NCI-H748 treated with DMSO at 0.1 percent for 48 hours (cell line): ENCODE data around the gene FAM210A.
A peak's percentile ranks its signal among the peaks of the same experiment; 100 is the strongest.

ENCODE experiments used
- DNase-seq: peaks from one replicate; lab custom pipeline; 2025; lab: John Stamatoyannopoulos, UW

The FAM210A gene

GRCh38 chr18:13646633-13647032, 79.7 kb downstream of the FAM210A start:
- no peak for DNase-seq

DNA sequence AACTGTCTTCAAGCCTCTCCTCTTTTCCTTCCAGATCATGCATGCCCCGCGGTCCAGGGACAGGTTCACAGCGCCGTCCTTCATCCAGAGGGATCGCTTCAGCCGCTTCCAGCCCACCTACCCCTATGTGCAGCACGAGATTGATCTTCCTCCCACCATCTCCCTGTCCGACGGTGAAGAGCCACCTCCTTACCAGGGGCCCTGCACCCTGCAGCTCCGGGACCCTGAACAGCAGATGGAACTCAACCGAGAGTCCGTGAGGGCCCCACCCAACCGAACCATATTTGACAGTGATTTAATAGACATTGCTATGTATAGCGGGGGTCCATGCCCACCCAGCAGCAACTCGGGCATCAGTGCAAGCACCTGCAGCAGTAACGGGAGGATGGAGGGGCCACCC, 81.3 kb downstream of the FAM210A start:
- DNase-seq, result no peak

DNA sequence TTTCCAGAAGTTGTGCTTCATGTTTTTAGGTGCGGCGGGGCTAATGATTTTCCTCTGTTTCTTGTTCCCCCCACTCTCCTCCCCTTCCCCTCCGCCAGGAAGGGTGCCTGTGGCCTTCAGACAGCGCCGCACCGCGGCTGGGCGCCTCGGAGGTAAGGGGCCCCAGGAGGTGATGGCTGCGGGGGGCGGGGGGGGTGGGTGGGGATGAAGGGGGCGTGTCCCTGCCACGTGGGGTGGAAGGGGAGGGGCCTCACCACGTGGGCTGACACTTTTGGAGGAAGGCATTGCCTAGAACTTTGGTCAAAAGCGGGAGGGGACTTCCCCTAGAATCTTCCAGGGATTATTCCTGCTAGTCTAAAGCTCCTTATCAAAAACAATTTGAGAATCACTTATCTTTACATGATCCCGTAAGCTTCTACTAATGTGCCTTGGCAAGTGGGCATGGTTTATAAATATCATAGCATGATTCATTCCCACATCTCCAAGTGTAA, 83.1 kb downstream of the FAM210A start:
- DNase-seq, result no peak

DNA sequence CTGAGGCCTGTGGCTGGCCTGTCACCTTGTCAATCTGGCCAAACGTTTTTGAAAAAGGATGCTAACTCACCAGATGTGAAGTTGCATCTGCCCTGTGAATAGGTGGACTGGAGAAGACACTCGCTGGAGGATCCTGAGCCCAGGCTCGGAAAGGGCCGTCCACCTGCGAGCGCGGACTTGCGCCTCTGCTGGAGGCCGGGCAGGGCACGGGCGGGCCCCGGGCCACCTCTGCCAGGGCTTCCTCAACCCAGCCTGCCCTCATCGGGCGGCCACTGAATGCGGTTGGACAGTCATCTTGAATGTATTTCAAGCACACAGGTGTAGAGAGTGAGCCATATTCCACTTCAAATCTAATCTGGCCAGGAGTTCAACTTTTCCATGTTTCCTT, 83.9 kb downstream of the FAM210A start:
- no peak for DNase-seq

DNA sequence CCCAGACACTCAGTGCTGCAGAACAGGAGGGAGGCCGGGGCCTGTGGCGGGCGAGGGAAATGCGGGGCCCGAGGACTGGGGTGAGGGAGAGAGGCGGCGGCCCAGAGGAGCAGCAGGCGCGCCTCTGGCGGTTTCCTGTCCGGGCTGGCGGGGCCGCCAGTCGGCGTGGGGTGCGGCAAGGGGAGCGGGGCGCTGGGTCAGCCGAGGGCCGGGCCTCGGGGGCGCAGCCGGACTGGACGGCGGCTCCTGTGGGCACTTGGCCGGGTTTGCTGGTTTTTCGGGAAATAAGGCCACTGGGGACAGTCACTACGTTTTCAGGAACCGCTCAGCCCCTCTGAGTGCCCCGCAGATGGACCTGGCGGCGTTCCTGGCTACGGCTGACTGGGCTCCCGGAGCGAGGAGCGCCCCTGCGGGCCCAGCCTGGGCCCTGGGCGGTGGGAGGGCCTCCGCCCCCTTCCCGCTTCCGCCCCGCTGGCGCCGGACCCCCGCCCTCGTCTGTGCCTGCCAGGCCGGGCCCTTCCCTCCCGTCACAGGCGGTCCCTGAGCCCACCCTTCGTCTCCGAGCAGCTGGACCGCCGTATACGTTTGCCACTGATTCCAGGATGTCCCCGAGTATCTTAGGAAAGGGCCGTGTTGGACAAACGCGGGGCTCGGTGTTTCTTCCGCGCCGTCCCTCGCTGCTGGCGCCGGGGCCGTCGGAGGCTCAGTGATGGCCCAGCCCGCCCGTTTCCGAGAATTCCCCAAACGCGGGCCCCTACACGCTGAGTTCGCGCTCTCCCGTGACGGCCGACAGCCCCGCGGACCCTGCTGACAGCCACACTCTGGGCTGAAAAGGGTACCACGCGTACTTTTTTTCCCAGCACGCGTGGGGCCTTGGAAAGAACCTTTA, 84.6 kb downstream of the FAM210A start:
- DNase-seq, result no peak

GRCh38 chr18:13640266-13640860, 86.0 kb downstream of the FAM210A start:
- no peak for DNase-seq

DNA sequence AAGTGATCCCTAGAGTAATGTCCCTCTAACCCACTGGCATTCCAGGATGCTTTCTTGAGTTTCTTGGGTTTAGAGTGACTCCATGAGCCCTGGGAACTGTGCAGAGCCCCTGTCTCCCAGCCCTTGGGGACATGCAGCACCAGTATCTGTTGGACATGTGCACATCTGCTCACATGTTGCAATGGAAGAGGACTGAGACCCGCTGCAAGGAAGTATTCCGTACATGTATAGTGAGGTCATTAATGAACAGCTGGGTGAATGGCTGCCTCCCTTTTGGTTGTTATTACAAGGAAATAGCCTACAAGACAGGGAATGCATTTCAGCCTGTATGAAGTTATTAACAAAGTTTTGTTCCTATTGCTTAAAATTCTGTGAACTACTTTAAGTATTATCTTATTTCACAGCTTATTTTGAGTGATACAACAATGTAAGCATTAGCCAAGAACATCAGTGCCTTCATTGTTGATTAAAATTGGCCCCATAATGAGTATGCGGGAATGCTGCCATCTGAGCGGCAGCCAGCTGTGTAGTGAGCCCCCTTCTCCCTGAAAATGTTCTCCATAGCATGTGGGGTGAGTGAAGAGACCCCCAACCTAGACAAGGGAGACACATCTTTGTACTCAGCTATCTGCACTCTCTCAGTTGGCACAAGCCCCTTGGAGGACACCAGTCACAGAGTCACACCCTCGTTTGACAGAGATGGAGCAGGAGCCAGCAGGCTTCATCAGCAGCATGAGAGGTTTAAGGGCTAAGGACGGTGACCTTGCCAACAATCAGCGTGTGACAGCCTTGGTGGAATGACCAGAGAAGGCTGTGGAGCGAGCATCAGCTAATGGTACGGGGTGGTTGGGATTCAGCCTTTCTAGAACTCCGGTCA, 87.4 kb downstream of the FAM210A start:
- no peak for DNase-seq

GRCh38 chr18:13635046-13635445, 91.3 kb downstream of the FAM210A start:
- DNase-seq, result no peak

DNA sequence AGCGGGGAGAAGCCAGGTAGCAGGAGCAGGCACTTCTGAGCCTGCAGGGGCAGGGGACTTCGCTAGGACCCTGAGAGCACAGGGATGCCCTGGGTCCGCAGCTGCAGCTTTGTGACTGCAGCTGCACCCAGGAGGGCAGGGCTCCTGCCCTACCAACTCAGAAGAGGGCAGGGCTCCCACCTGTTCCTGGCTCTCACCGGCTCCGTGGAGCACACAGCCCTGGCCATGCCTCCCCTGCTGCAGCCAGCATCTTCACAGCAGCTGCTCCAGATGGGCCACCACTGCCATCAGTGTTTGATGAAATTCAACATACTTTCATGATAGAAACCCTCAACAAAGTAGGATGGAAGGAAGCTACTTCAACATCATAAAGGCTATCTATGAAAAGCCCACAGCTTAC, 92.7 kb downstream of the FAM210A start:
- DNase-seq, result no peak

DNA sequence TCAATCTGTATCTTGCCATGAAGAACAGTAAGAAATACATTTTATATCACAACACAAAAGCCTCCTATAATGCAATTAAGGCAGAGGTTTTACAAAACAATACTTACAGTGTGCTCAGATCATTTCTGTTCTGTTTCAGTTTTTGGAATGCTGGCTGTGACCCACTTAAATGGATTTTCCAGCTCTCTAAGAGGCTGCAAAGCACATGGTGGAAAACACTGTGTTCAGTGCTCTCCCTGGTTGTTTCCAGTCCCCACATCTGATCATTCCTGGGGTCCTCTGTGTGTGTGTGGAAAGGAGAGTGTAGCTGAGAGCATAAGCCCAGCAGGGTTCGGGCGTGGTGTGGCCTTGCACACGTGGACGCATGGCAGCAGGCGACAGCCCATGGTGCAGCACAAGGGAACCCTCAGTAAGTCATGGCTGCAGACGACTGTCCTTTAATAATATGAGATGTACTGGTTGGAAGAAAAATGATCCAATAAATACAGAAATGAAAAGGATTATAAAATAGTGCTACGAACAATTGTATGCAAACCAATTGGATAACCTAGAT, 95.6 kb downstream of the FAM210A start:
- DNase-seq, result no peak

DNA sequence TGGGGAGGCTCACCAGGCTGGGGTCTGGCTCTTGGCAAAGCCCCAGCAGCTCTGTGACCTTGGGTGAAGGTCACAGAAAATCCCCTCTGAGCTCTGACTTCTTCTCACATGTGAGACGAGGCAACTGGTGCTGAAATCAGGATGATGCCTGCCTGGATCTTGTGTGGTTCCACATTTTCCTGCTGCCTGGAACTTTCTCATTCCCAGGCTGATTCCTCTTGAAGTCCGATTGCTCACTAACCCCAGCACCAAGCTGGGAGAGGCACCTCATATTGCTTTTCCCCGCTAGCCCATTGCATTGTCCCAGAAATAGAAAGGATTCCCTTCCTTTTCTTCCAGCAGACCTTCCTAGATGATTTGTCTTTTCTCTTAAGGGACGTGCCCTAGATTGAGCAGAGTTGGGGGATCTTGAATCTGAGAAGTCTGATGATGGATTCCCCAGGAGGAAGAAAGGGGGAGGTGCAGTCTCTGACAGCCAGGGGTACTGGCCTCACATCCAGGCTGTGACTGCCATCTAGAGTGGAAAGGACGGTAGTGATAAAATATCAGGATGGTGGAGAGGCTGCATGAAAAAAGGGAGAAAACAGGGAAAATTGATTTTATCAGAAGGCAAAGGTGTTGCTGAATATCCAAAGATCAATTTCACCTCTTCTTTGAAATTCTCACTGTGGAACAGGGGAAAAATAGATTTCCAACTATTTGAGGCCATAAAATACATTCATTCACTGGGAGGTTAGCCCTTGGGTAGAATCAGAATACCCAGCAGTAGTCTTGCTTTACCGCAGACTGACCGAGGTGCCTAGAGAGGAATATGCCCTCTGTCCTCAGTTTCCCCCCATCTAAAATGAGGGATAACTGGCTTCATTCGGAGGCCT, 96.3 kb downstream of the FAM210A start:
- peak; percentile 63 for DNase-seq

DNA sequence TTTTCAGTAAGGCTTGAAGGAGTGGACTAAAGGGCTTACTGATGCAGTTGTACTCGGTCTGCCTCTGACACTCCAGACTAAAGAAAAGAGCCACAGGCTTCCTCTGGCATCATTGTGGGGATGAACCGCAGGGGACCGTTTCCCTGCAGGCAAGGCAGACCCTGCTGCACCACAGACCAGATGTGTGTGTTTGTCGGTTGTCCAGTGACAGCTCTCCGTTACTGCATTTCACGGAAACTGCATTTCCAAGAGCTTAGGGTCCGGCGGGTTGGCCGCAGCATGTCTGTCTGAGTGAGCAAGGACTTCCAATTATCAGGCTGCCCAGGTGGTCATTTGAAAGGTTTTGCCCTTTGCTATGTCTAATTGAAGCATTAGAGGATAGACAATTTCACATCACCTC, 98.1 kb downstream of the FAM210A start:
- DNase-seq, result no peak

GRCh38 chr18:13627639-13628038, 98.7 kb downstream of the FAM210A start:
- DNase-seq, result no peak

DNA sequence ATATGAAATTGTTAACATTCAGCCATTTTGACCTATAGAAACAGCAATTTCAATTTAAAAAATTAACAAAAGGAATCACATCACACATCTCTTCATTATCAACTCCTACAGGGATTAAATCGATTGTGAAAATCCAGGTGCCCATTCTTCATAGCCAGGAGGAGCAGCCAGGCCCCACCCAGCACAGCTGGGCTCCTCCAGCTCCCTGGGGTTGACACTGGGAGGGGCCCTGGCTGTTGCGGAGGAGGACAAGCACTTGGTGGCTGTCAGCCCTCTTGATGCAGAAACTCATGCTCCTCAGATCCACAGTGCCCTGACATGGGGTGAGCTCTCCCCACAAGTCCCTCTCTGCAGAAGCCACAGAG, 99.8 kb downstream of the FAM210A start:
- DNase-seq, result no peak

GRCh38 chr18:13625843-13626543, 100.4 kb downstream of the FAM210A start:
- no peak for DNase-seq

DNA sequence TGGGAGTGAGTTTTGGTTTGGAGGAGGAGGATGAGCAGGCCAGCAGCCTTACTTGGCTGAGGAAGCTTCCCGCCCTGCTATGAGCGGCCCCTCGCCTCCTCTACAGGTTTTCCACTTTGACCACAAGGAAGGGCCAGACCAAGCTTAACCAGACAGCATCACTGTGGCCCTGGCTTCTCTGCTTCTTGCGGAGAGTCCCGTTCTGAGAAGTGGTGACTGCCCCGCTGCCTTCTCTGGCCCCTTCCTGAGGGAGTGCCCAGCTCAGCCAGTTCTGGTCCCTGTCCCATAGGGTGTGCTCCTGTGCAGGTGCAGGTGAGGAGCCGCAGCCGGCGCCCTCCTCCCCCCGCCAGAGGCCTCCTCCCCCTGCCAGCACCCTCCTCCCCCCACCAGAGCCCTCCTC, 101.0 kb downstream of the FAM210A start:
- no peak for DNase-seq

- DNase-seq, result no peak
These were observed 101.7 kb downstream of the FAM210A start for GRCh38 chr18:13624563-13625237.

- DNase-seq, result no peak
These were observed 102.5 kb downstream of the FAM210A start for GRCh38 chr18:13623871-13624270.

DNA sequence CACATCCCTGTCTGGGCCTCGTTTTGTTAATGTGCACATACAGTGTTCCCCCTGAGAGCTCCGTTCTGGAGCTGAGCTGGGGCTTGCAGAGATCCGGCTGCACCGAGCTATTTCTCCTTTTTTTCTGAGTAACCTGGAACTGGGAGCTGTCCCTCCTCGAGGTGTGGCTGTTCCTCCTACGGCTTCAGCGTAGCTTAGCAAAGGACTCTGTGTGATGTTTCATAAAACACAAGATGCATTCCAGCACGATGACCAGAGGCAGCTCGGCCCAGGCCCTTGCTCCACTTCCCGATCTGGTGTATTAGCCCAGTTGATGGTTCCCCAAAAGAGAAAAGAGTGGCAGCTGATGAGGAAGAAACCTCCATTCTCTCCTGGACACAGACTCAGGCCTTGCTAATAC, 103.0 kb downstream of the FAM210A start:
- no peak for DNase-seq

DNA sequence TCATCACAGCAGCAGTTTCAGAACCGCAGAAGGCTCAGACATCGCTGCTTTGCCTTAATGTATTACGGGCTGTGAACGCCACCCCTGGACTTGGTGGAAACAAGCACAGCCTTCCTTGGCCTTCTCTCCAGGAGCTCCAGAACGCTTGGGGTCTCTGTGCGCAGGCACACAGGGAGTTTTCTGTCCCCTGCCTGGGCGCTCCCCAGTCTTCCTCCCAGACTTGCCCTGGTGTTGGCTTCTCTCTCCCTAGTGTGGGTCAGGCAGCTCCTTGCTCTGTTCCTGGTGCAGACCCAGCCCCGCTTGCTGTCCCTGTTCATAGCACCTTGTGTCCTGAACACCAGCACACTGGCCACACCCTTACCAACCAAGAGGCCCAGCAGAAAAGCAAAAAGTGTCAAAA, 103.6 kb downstream of the FAM210A start:
- DNase-seq, result no peak
